ENCODE results near the gene VWA2. TPM values are rescaled to one million over a fixed set of nuclear protein-coding genes. Genes with fewer than 3 reads are reported as not detected.

Gene VWA2
- total RNA-seq, 1 donor from 2014 or later = 0.05 TPM

DNA sequence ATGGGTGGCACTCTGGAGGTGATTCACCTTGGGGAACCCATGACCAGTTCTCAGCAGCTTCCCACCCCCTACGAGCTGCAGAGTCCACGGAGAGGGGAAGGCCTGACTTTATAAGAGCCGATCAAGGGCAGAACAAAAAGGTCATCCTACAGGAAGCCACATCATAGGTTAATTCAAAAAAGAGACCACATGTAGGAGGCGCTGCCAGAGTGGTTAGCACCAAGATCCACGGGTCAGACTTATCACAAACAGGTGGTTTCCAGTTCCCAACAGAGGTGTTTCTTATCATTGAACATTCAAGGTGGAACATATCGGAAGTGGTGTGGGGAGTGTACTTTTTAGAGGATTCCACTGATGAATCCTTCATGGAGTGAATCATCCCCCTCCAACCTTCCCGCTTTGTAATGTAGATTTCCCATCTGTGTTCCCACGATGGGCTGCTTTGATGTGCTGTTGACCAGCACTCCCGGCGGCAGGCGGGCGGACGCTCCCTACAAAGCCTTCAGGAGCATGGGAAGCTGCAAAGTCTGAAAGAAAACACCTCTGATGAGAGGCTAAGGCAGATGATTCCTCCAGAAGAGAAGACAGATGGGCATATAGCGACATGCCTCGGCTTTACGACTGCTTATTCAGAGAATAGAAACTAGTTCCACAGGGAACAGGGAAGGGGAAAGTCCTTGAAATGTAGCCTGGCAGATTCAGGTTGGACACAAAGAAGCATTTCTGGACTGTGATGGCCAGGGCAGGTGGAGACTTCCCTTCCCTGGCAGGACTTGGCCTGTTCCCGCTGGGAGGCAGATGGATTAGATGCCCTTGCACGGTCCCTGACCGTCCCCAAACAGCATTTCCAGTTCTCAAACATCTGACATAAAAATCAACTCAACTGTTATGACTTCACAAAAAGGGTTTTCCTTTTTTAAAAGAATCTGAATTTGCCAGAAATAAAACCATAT, 98.7 kb downstream of the VWA2 start:
- no peak for ATAC-seq

DNA sequence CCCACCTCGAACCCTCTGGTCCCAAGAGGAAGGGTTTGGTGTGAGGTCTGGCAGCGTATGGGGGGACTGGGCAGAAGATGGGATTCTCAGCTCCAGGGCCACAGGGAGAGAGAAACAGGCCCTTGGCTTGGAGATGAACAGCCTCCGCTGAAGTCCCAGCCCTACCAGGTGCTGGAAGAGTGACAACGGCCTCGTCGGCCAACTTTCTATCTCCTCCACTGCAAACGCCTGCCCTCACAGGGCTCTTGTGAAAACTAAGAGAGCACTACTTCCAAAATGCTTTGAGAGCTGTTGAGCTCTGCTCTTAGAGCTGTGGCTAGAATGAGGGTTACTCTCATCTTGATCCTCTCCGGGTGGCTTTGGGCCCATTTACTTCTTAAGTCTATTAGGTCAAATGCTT, 101.8 kb downstream of the VWA2 start:
- ATAC-seq (no peak), DNase-seq (ENCODE audit: low spot score) (no peak)

More for the DNA sequence above, 98.7 kb downstream of the VWA2 start:
- no peak for DNase-seq (ENCODE audit: low spot score)

Other genes starting within 250 kb of the VWA2 start
- 0.10 TPM for gene ADRB1, start 195.4 kb upstream of the VWA2 start, total RNA-seq
- 5.6 TPM for gene CCDC186, start 65.1 kb upstream of the VWA2 start, total RNA-seq
- 0.05 TPM for gene TDRD1, start 59.9 kb upstream of the VWA2 start, total RNA-seq
- 1.3 TPM for gene AFAP1L2, start 165.2 kb downstream of the VWA2 start, total RNA-seq